DND-41 (cell line): ENCODE measurements around the gene MTHFR.

Experiments used
- ATAC-seq: fragments of 200-7000 bp; cut with Tn5 transposase; 3 replicates; pipeline ENCODE4 v1.9.1; 2021; ENCODE audit warnings: low read depth; ENCODE audit not compliant: insufficient read depth
- DNase-seq: peaks from one replicate; pipeline ENCODE4 v3.0.0-alpha.2; 2020
- H2AFZ ChIP-seq: 2 replicates; pipeline ENCODE4 v1.6.0; 2012; ENCODE audit warnings: low read depth, low read length
- H3K27ac ChIP-seq: 2 replicates; pipeline ENCODE4 v1.5.1; 2012; ENCODE audit warnings: low read length, inconsistent platforms
- H3K27me3 ChIP-seq: fragments of 200-600 bp; sonication (generic); 2 replicates; pipeline ENCODE4 v1.6.0; 2012; ENCODE audit warnings: low read length, mild to moderate bottlenecking, inconsistent platforms; ENCODE audit not compliant: insufficient read depth, poor library complexity
- H3K36me3 ChIP-seq: 2 replicates; pipeline ENCODE4 v1.5.1; 2012; ENCODE audit warnings: low read length, inconsistent platforms; ENCODE audit not compliant: insufficient read depth
- H3K4me1 ChIP-seq: 2 replicates; pipeline ENCODE4 v1.5.1; 2012; ENCODE audit warnings: mild to moderate bottlenecking, low read length; ENCODE audit not compliant: insufficient read depth
- H3K4me2 ChIP-seq: 2 replicates; pipeline ENCODE4 v1.6.0; 2012; ENCODE audit warnings: mild to moderate bottlenecking, moderate library complexity, low read length, inconsistent platforms; ENCODE audit not compliant: insufficient read depth
- H3K4me3 ChIP-seq, 2 experiments: fragments of 200-600 bp in 1 of 2; shearing (Covaris generic) in 1 of 2; 2 replicates each; pipeline ENCODE4 v1.5.1; 2012 to 2016; ENCODE audit warnings: inconsistent platforms in 2 of 2, low read length in 2 of 2, mild to moderate bottlenecking in 2 of 2, low read depth in 1 of 2, moderate library complexity in 1 of 2
- H3K79me2 ChIP-seq: 2 replicates; pipeline ENCODE4 v1.6.0; 2012; ENCODE audit warnings: low read length, inconsistent platforms; ENCODE audit not compliant: insufficient read depth
- H3K9ac ChIP-seq: 2 replicates; pipeline ENCODE4 v1.6.0; 2012; ENCODE audit warnings: low read depth, mild to moderate bottlenecking, inconsistent platforms, low read length, moderate library complexity
- H3K9me3 ChIP-seq: 2 replicates; pipeline ENCODE4 v1.5.1; 2012; ENCODE audit warnings: low read length, moderate library complexity, mild to moderate bottlenecking, inconsistent platforms; ENCODE audit not compliant: insufficient read depth, severe bottlenecking
- H4K20me1 ChIP-seq: 2 replicates; pipeline ENCODE4 v1.6.0; 2012; ENCODE audit warnings: low read length; ENCODE audit not compliant: insufficient read depth
- EZH2 ChIP-seq: IDR thresholded peaks from 3 replicates; pipeline ENCODE4 v1.6.1; 2012; ENCODE audit warnings: borderline replicate concordance, low read depth, mild to moderate bottlenecking, moderate library complexity, low read length, inconsistent platforms; ENCODE audit not compliant: severe bottlenecking
- TF ChIP-seq, protein P1 (sequence below): IDR thresholded peaks from 2 replicates; pipeline ENCODE4 v1.5.1; 2012; ENCODE audit warnings: borderline replicate concordance, low read length, moderate library complexity, mild to moderate bottlenecking; ENCODE audit not compliant: poor library complexity, severe bottlenecking; ENCODE audit errors: extremely low read depth

Gene MTHFR

DNA sequence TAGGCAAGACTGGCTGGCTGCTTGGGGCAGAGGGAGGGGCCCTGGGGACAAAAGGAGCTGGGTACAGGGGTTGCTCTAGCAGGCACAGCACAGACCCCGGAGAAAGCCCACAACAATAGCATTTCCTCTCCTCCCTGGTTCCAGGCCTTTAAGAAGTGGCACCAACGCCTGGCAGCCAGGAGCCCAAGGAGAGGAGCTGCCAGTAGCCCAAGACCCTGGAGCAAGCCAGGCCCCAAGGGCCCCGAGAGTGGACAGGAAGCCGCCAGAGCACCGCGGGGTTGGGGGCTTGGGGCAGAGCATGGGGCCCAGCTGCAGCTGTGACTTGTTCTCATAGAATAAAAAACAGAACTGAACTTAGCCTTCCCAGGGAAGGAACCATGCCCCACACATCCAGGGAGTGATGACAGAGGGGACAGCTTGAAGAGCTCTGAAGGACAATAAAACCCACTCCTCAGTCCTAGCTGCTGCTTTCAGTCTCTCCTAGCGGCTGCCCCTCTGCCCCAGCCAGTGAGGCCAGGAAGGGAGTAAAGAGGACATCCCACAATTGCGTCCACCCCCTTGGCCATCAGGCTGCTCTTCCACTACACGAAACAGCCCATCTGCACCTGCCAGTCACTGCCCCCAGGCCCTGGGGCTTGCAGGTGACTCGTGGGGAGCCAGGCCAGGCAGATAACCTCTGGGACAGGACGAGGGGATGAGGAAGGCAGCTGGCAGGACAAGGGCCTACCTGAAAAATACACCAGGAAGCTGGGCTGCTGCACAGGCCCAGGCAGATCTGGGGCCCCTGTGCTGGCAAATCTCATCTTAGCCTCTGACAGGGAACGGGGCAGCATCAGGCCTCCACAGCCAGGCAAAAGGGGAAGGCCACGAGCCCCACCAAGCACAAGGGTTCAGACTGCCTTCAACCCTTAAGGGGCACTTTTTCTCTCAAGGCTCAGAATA lies 16.4 kb downstream of the MTHFR start:
- H3K79me2 ChIP-seq, result no peaks in the 10 kb centered on the region
- no peak for DNase-seq
- H2AFZ ChIP-seq, result no peak overlapping the region
- H3K27me3 ChIP-seq, result no peaks in the 10 kb centered on the region
- no peak overlapping the region for H3K4me3 ChIP-seq
- no peaks in the 10 kb centered on the region for H3K9me3 ChIP-seq
- H3K36me3 ChIP-seq, result peaks cover 11% of the 10 kb centered on the region; the same call in 1 of the 2 replicates
- H3K9ac ChIP-seq, result no peak overlapping the region
- ATAC-seq, result no peak
- H3K4me2 ChIP-seq, result no peak overlapping the region
- TF ChIP-seq, protein P1, sequence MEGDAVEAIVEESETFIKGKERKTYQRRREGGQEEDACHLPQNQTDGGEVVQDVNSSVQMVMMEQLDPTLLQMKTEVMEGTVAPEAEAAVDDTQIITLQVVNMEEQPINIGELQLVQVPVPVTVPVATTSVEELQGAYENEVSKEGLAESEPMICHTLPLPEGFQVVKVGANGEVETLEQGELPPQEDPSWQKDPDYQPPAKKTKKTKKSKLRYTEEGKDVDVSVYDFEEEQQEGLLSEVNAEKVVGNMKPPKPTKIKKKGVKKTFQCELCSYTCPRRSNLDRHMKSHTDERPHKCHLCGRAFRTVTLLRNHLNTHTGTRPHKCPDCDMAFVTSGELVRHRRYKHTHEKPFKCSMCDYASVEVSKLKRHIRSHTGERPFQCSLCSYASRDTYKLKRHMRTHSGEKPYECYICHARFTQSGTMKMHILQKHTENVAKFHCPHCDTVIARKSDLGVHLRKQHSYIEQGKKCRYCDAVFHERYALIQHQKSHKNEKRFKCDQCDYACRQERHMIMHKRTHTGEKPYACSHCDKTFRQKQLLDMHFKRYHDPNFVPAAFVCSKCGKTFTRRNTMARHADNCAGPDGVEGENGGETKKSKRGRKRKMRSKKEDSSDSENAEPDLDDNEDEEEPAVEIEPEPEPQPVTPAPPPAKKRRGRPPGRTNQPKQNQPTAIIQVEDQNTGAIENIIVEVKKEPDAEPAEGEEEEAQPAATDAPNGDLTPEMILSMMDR, result no peak
- TF ChIP-seq EZH2, result no peak
- H3K27ac ChIP-seq, result no peak overlapping the region
- no peaks in the 10 kb centered on the region for H3K4me1 ChIP-seq
- no peaks in the 10 kb centered on the region for H4K20me1 ChIP-seq

DNA sequence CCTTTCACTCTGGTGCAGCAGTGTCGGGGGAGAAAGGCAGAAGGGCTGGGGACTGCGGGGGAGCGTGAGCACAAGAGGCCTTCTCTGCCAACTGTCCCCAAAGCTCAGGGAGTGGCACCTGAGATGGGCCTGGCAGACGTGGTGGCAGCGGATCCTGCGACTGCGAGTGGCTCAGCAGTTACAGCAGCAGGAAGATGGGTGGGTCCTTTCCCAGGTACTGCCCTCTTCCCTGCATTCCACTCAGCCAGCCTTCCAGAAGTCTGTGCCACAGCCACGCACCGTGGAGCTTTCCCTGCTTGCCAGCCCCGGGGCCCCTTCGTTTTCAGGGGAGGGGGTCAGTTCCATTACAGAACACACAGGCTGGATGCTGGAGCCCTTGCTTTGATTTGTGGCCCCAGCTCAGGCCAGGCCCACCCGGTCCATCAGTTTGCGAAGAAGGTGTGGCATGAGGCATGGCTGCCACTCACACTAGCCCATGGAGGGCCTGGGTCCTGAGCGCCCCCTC lies 17.2 kb downstream of the MTHFR start:
- Histone ChIP-seq H3K4me1 (no peaks in the 10 kb centered on the region), H4K20me1 (no peaks in the 10 kb centered on the region), H3K79me2 (no peaks in the 10 kb centered on the region), H3K9me3 (no peaks in the 10 kb centered on the region), H3K27ac (no peak overlapping the region), H3K9ac (no peak overlapping the region), H3K36me3 (0 out of 2 replicates have a peak, but pooled peaks cover 8% of the 10 kb centered on the region), H3K4me3 (no peak overlapping the region), H3K4me2 (no peak overlapping the region), H3K27me3 (no peaks in the 10 kb centered on the region), H2AFZ (no peak overlapping the region)
- no peak for DNase-seq
- ATAC-seq, result no peak
- no peak for TF ChIP-seq EZH2
- TF ChIP-seq, protein P1, result no peak

DNA sequence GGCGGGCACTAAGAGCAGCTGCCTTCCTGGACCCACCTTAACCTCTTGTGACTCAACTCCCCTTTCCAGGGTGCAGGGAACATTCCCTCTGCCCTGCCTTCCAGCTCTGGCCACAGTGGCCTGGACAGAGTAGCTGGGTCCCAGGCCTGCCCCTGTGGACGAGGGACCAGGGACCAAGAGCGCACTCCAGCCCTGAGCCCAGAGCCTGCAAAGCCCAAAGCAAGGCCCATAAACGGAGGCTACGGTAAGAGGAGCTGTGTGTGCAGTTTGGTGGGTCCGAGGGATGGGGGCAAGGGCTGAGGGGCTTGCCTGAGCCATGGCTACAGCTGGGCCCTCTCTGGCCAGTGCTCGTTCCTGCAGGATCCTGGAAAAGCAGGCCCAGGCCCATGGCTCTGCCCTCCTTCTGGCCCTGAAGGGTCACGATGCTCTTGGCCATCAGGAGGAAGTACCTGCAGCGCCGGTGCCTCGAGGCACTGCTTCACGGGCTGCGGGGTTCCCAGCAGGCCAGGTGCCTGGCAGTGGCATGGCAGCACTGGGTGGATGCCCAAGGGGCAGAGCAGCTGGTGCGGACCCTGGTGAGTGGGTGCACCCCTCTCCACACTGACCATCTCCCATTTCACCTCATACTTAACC lies 17.8 kb downstream of the MTHFR start:
- no peak overlapping the region for H3K27ac ChIP-seq
- DNase-seq, result no peak
- TF ChIP-seq EZH2, result no peak
- TF ChIP-seq, protein P1, result no peak
- no peaks in the 10 kb centered on the region for H4K20me1 ChIP-seq
- H3K36me3 ChIP-seq, result 0 out of 2 replicates have a peak, but pooled peaks cover 8% of the 10 kb centered on the region
- no peaks in the 10 kb centered on the region for H3K27me3 ChIP-seq
- no peaks in the 10 kb centered on the region for H3K79me2 ChIP-seq
- H3K9ac ChIP-seq, result no peak overlapping the region
- H3K4me1 ChIP-seq, result no peaks in the 10 kb centered on the region
- H3K4me2 ChIP-seq, result no peak overlapping the region
- no peak overlapping the region for H2AFZ ChIP-seq
- ATAC-seq, result no peak
- H3K4me3 ChIP-seq, result no peak overlapping the region
- H3K9me3 ChIP-seq, result no peaks in the 10 kb centered on the region
